Endothelial cell of umbilical vein (primary cell): ENCODE data around the gene KCNMA1. TPM values are rescaled to one million over a fixed set of nuclear protein-coding genes. Genes with fewer than 3 reads are reported as not detected.

ENCODE experiments used
- BruUV-seq: library from RNA; stranded (reverse); fragments of 400-500 nt; replicated peaks from 2 replicates; lab custom pipeline; 2021; lab: Mats Ljungman, UMichigan
- CTCF ChIA-PET: fragments of 300-600, 350-600 bp; sonication (Branson Sonifier 250); formaldehyde crosslinking; loops from one replicate; lab custom pipeline; 2021; ENCODE audit warnings: antibody characterized with exemption, inconsistent platforms; lab: Charles Lee
- POLR2A ChIA-PET: fragments of 300-600, 350-600 bp; sonication (Branson Sonifier 250); formaldehyde crosslinking; loops from one replicate; lab custom pipeline; 2021; ENCODE audit warnings: antibody characterized with exemption, inconsistent platforms; lab: Charles Lee
- DNase-seq: peaks from one replicate; pipeline ENCODE4 v3.0.0-alpha.2; 2011; ENCODE audit warnings: low read depth, low spot score
- FAIRE-seq: peaks from 2 replicates; lab custom pipeline; 2011; peaks lifted over from hg19 to GRCh38; lab: Jason Lieb, UNC
- H2AFZ ChIP-seq: 2 replicates; pipeline ENCODE4 v1.6.0; 2012; ENCODE audit warnings: low read depth, low read length, control low read depth, inconsistent platforms
- H3K27ac ChIP-seq: 2 replicates; pipeline ENCODE4 v1.5.1; 2011; ENCODE audit warnings: low read depth, mild to moderate bottlenecking, control low read depth, low read length, moderate library complexity; ENCODE audit not compliant: insufficient read depth
- H3K27me3 ChIP-seq, 2 experiments: 2 replicates each; pipeline versions ENCODE4 v1.6.0 to v1.6.1; 2011; ENCODE audit warnings: low read length in 2 of 2, mixed read lengths in 1 of 2; ENCODE audit not compliant: control insufficient read depth in 2 of 2, insufficient read depth in 2 of 2
- H3K36me3 ChIP-seq, 2 experiments: 2 replicates in 1 of 2; 3 replicates in 1 of 2; pipeline ENCODE4 v1.5.1; 2011; ENCODE audit warnings: low read length in 2 of 2, mild to moderate bottlenecking in 1 of 2, moderate library complexity in 1 of 2; ENCODE audit not compliant: control insufficient read depth in 2 of 2, insufficient read depth in 2 of 2; ENCODE audit errors: extremely low read depth in 1 of 2
- H3K4me1 ChIP-seq: 3 replicates; pipeline ENCODE4 v1.5.1; 2011; ENCODE audit warnings: mild to moderate bottlenecking, low read length; ENCODE audit not compliant: control insufficient read depth, insufficient read depth; ENCODE audit errors: extremely low read depth
- H3K4me2 ChIP-seq: 2 replicates; pipeline ENCODE4 v1.6.1; 2011; ENCODE audit warnings: low read length, control low read depth, mixed read lengths; ENCODE audit not compliant: insufficient read depth
- H3K4me3 ChIP-seq, 3 experiments: fragments of 200-600 bp in 1 of 3; sonication (generic), shearing (Covaris generic) in 1 of 3; replicated peaks in 1 of 3; 2 replicates each; pipeline ENCODE4 v1.5.1; 2011 to 2016; ENCODE audit warnings: control low read depth in 3 of 3, low read length in 3 of 3, mild to moderate bottlenecking in 2 of 3, inconsistent platforms in 1 of 3, low read depth in 1 of 3, moderate library complexity in 1 of 3; ENCODE audit not compliant: insufficient read depth in 1 of 3
- H3K79me2 ChIP-seq: 2 replicates; pipeline ENCODE4 v1.6.0; 2012; ENCODE audit warnings: low read length, inconsistent platforms; ENCODE audit not compliant: control insufficient read depth, insufficient read depth
- H3K9ac ChIP-seq: replicated peaks from 2 replicates; pipeline ENCODE3; 2011; ENCODE audit warnings: low read length, control low read depth; ENCODE audit not compliant: insufficient read depth; ENCODE audit errors: extremely low read depth
- H3K9me1 ChIP-seq: replicated peaks from 3 replicates; pipeline ENCODE4 v1.6.0; 2011; ENCODE audit warnings: mild to moderate bottlenecking, low read length; ENCODE audit not compliant: control insufficient read depth, insufficient read depth; ENCODE audit errors: extremely low read depth
- H3K9me3 ChIP-seq: replicated peaks from 2 replicates; pipeline ENCODE4 v1.5.1; 2012; ENCODE audit warnings: low read length, inconsistent platforms; ENCODE audit not compliant: control insufficient read depth, insufficient read depth
- H4K20me1 ChIP-seq: replicated peaks from 2 replicates; pipeline ENCODE3; 2011; ENCODE audit warnings: mild to moderate bottlenecking, low read length; ENCODE audit not compliant: control insufficient read depth, insufficient read depth; ENCODE audit errors: extremely low read depth
- EZH2 ChIP-seq: IDR thresholded peaks from 2 replicates; pipeline ENCODE4 v1.6.1; 2012; ENCODE audit warnings: borderline replicate concordance, low read depth, mild to moderate bottlenecking, moderate library complexity, low read length, inconsistent platforms; ENCODE audit not compliant: severe bottlenecking
- FOS ChIP-seq: IDR thresholded peaks from 2 replicates; pipeline ENCODE4 v1.6.1; 2011; ENCODE audit warnings: mild to moderate bottlenecking, low read length, moderate library complexity, borderline replicate concordance; ENCODE audit not compliant: insufficient read depth
- GATA2 ChIP-seq: IDR thresholded peaks from 2 replicates; pipeline ENCODE4 v1.7.0; 2011; ENCODE audit warnings: low read depth, mild to moderate bottlenecking, moderate library complexity, mixed read lengths, low read length; ENCODE audit not compliant: insufficient read length, insufficient read depth
- JUN ChIP-seq: IDR thresholded peaks from 2 replicates; pipeline ENCODE4 v1.6.1; 2011; ENCODE audit warnings: borderline replicate concordance, low read depth; ENCODE audit not compliant: insufficient read length, insufficient read depth
- MYC ChIP-seq: IDR thresholded peaks from one replicate; pipeline ENCODE4 v1.6.1; 2011; ENCODE audit warnings: mild to moderate bottlenecking, low read depth, low read length
- POLR2A ChIP-seq: IDR thresholded peaks from 2 replicates; pipeline ENCODE4 v1.6.1; 2012; ENCODE audit warnings: low read depth, mild to moderate bottlenecking, control low read depth, low read length
- POLR2AphosphoS5 ChIP-seq: IDR thresholded peaks from 2 replicates; pipeline ENCODE4 v1.6.1; 2012; ENCODE audit warnings: low read depth, mild to moderate bottlenecking, control low read depth, low read length, moderate library complexity; ENCODE audit not compliant: insufficient read depth
- dilution Hi-C: fragments of 300-500 bp; cut with MboI; formaldehyde crosslinking; loops from one replicate; pipeline ENCODE4 v1.15.0; 2019; ENCODE audit warnings: low sequenced_read_pairs; ENCODE audit not compliant: extremely low pct_ligation_motif_present
- intact Hi-C: fragments of 100-400 bp; cut with micrococcal nuclease; formaldehyde crosslinking; loops from one replicate; pipeline ENCODE4 v1.10.0; 2022
- polyA plus RNA-seq, 4 experiments: library from polyadenylated mRNA; depleted of rRNA in 3 of 4; stranded (reverse) in 3 of 4; unstranded in 1 of 4; fragments of >200 nt; gene quantifications; 2 replicates each; pipeline versions ENCODE4 v1.2.1 to v1.2.3, GENCODE V29; 2011 to 2012; ENCODE audit warnings: missing spikeins in 1 of 4
- total RNA-seq: library from RNA; stranded (reverse); gene quantifications from 2 replicates; pipeline ENCODE4 v1.2.3, GENCODE V29; 2021
- TF ChIP-seq, protein P1 (sequence below), 2 donors: IDR thresholded peaks; 1 replicate in 1 of 2; 2 replicates in 1 of 2; pipeline ENCODE4 v1.5.1; 2011; ENCODE audit warnings: low read length in 2 of 2, mild to moderate bottlenecking in 2 of 2, moderate library complexity in 2 of 2, control low read depth in 1 of 2, inconsistent platforms in 1 of 2, low read depth in 1 of 2; ENCODE audit not compliant: insufficient read depth in 1 of 2; ENCODE audit errors: extremely low read depth in 1 of 2
- TF ChIP-seq, protein P2 (sequence below): IDR thresholded peaks from 2 replicates; pipeline ENCODE4 v1.6.1; 2011; ENCODE audit not compliant: insufficient read depth, insufficient read length

Gene KCNMA1
- total and polyA plus RNA-seq, 2 donors (not counting 3 experiments of a cell fraction or from before 2014, with no cell fraction given), result 0.10 to 0.82 TPM

DNA sequence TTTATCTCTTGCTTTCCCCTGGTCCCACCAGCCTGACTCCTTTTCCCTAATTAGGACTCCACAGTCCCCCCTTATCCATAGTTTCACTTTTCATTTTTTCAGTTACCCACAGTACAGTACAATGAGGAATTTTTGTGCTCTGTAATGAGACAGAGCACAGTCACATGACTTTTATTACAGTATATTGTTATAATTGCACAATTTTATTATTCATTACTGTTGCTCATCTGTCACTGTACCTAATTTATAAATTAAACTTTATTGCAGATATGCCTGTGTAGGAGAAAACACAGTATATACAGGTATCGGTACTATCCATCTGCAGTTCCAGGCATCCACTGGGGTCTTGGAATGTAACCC is 125.4 kb downstream of the KCNMA1 start:
- BruUV-seq, result no TSS peak
- TF ChIP-seq JUN, result no peak
- no peak for TF ChIP-seq POLR2AphosphoS5
- TF ChIP-seq, protein P1, sequence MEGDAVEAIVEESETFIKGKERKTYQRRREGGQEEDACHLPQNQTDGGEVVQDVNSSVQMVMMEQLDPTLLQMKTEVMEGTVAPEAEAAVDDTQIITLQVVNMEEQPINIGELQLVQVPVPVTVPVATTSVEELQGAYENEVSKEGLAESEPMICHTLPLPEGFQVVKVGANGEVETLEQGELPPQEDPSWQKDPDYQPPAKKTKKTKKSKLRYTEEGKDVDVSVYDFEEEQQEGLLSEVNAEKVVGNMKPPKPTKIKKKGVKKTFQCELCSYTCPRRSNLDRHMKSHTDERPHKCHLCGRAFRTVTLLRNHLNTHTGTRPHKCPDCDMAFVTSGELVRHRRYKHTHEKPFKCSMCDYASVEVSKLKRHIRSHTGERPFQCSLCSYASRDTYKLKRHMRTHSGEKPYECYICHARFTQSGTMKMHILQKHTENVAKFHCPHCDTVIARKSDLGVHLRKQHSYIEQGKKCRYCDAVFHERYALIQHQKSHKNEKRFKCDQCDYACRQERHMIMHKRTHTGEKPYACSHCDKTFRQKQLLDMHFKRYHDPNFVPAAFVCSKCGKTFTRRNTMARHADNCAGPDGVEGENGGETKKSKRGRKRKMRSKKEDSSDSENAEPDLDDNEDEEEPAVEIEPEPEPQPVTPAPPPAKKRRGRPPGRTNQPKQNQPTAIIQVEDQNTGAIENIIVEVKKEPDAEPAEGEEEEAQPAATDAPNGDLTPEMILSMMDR (IDR thresholded peaks at IDR 0.05; ENCODE audit: extremely low read depth in 1 of 2, insufficient read depth in 1 of 2, low read depth in 1 of 2, low read length in 2 of 2), result no peak
- TF ChIP-seq, protein P2, sequence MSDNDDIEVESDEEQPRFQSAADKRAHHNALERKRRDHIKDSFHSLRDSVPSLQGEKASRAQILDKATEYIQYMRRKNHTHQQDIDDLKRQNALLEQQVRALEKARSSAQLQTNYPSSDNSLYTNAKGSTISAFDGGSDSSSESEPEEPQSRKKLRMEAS, result no peak
- no peak for TF ChIP-seq EZH2
- TF ChIP-seq GATA2, result no peak
- no peak for TF ChIP-seq MYC
- TF ChIP-seq POLR2A, result no peak
- TF ChIP-seq FOS, result no peak
- no peaks in the 10 kb centered on the region for H3K79me2 ChIP-seq
- H2AFZ ChIP-seq, result no peak overlapping the region
- intact Hi-C loops (no loop called here), dilution Hi-C loops (no loop called here)
- POLR2A ChIA-PET, result no interaction called here
- H4K20me1 ChIP-seq, result no peaks in the 10 kb centered on the region
- no peaks in the 10 kb centered on the region for H3K4me1 ChIP-seq
- no peak overlapping the region for H3K27ac ChIP-seq
- H3K36me3 ChIP-seq, result no peaks in the 10 kb centered on the region
- H3K9me1 ChIP-seq, result no peaks in the 10 kb centered on the region
- H3K4me2 ChIP-seq, result no peak overlapping the region
- H3K27me3 ChIP-seq, result no peaks in the 10 kb centered on the region
- FAIRE-seq (no peak), DNase-seq (no peak)
- no peak overlapping the region for H3K4me3 ChIP-seq
- CTCF ChIA-PET, result interaction anchor here (1.1 to 1.3 kb wide), 3 partner anchors 10 to 19 kb away, joined by 3 to 6 read pairs (median 4); no protein-coding TSS in a partner anchor
- H3K9me3 ChIP-seq, result no peaks in the 10 kb centered on the region
- no peak overlapping the region for H3K9ac ChIP-seq
